A673 (cell line): Measurements from ENCODE around the gene SF3A2. TPM values are rescaled to one million over a fixed set of nuclear protein-coding genes. Genes with fewer than 3 reads are reported as not detected.
A peak's percentile ranks its signal among the peaks of the same experiment; 100 is the strongest.

Experiments
- Bru-seq: library from RNA; stranded (reverse); fragments of 400-500 nt; gene quantifications from one replicate; lab custom pipeline; 2021; lab: Mats Ljungman, UMichigan
- BruChase-seq, 2 experiments: library from RNA; stranded (reverse); fragments of 400-500 nt; gene quantifications; one replicate each; lab custom pipeline; 2021; lab: Mats Ljungman, UMichigan
- BruUV-seq: library from RNA; stranded (reverse); fragments of 400-500 nt; replicated peaks from 2 replicates; lab custom pipeline; 2021; lab: Mats Ljungman, UMichigan
- CTCF ChIA-PET: fragments of 300-600 bp; sonication (Branson Sonifier 250); formaldehyde crosslinking; loops from one replicate; lab custom pipeline; 2022; ENCODE audit warnings: antibody characterized with exemption; lab: Charles Lee
- POLR2A ChIA-PET: fragments of 300-600 bp; sonication (Branson Sonifier 250); formaldehyde crosslinking; loops from one replicate; lab custom pipeline; 2022; ENCODE audit warnings: antibody characterized with exemption; ENCODE audit not compliant: low non-redundant PET; lab: Charles Lee
- DNase-seq: peaks from one replicate; pipeline ENCODE4 v3.0.0-alpha.2; 2015; ENCODE audit warnings: low spot score
- H3K27ac ChIP-seq: fragments of 200-600 bp; sonication (generic); 2 replicates; pipeline ENCODE4 v1.5.1; 2016; ENCODE audit warnings: mixed run types, low read depth, mild to moderate bottlenecking, mixed read lengths, antibody characterized with exemption, low read length; ENCODE audit not compliant: poor library complexity, severe bottlenecking
- H3K27me3 ChIP-seq: fragments of 200-600 bp; sonication (generic); replicated peaks from 2 replicates; pipeline ENCODE4 v1.6.1; 2017; ENCODE audit warnings: mixed run types, low read depth, mild to moderate bottlenecking, mixed read lengths, antibody characterized with exemption, low read length; ENCODE audit not compliant: insufficient read depth, poor library complexity
- H3K36me3 ChIP-seq: fragments of 200-600 bp; sonication (generic); 2 replicates; pipeline ENCODE4 v1.6.1; 2016; ENCODE audit warnings: mixed run types, mild to moderate bottlenecking, mixed read lengths, antibody characterized with exemption, low read length; ENCODE audit not compliant: insufficient read depth, poor library complexity, severe bottlenecking
- H3K4me1 ChIP-seq: fragments of 200-600 bp; sonication (generic); 2 replicates; pipeline ENCODE4 v1.6.1; 2017; ENCODE audit warnings: mixed run types, mild to moderate bottlenecking, mixed read lengths, antibody characterized with exemption, low read length; ENCODE audit not compliant: insufficient read depth, poor library complexity, severe bottlenecking
- H3K4me3 ChIP-seq: fragments of 200-600 bp; sonication (generic); 2 replicates; pipeline ENCODE4 v1.5.1; 2016; ENCODE audit warnings: low read depth, mixed run types, mild to moderate bottlenecking, mixed read lengths, low read length; ENCODE audit not compliant: poor library complexity, severe bottlenecking
- H3K9me3 ChIP-seq: fragments of 200-600 bp; sonication (generic); 2 replicates; pipeline ENCODE4 v1.6.1; 2016; ENCODE audit warnings: mixed run types, low read depth, mild to moderate bottlenecking, mixed read lengths, antibody characterized with exemption, low read length; ENCODE audit not compliant: poor library complexity, severe bottlenecking
- EZH2 ChIP-seq: fragments of 200-600 bp; sonication (generic); IDR thresholded peaks from 2 replicates; pipeline ENCODE4 v1.6.1; 2017; ENCODE audit warnings: borderline replicate concordance, low read depth, mild to moderate bottlenecking, mixed read lengths, antibody characterized with exemption, low read length; ENCODE audit not compliant: poor library complexity, severe bottlenecking
- intact Hi-C: fragments of 100-400 bp; cut with micrococcal nuclease; formaldehyde crosslinking; loops from one replicate; pipeline ENCODE4 v1.10.0; 2022; ENCODE audit not compliant: unreplicated experiment
- long read RNA-seq: library from polyadenylated mRNA; stranded (forward); transcript quantifications from one replicate; pipeline ENCODE4 v2.0.0, GENCODE V29; 2022
- total RNA-seq: library from RNA; stranded (reverse); gene quantifications from 2 replicates; pipeline ENCODE4 v1.2.3, GENCODE V29; 2021
- TF ChIP-seq, protein P1 (sequence below): fragments of 300-800, 200-600 bp; sonication (generic); conservative IDR thresholded peaks from 2 replicates; pipeline ENCODE4 v1.5.1; 2017; ENCODE audit warnings: low read depth, mild to moderate bottlenecking, antibody characterized with exemption, low read length, moderate library complexity, mixed read lengths

The SF3A2 gene, protein sequence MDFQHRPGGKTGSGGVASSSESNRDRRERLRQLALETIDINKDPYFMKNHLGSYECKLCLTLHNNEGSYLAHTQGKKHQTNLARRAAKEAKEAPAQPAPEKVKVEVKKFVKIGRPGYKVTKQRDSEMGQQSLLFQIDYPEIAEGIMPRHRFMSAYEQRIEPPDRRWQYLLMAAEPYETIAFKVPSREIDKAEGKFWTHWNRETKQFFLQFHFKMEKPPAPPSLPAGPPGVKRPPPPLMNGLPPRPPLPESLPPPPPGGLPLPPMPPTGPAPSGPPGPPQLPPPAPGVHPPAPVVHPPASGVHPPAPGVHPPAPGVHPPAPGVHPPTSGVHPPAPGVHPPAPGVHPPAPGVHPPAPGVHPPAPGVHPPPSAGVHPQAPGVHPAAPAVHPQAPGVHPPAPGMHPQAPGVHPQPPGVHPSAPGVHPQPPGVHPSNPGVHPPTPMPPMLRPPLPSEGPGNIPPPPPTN
- 186 and 187 TPM in 2 replicates for total RNA-seq
- percentile 85 among the genes with signal in this experiment for Bru-seq, nascent RNA
- BruChase-seq, experiment 1, labeled RNA remaining after a 2-hour chase = percentile 80 among the genes with signal in this experiment
- percentile 93 among the genes with signal in this experiment for BruChase-seq, experiment 2, labeled RNA remaining after a 6-hour chase
- long read RNA-seq, transcript SF3A2-201 (9 exons, 1,963 nt) = major isoform, 242 of 288 reads
- long read RNA-seq, partial matches to known transcripts = 13 of 288 reads
- long read RNA-seq, other reads (novel, unspliced or antisense) = 30 of 288 reads

DNA sequence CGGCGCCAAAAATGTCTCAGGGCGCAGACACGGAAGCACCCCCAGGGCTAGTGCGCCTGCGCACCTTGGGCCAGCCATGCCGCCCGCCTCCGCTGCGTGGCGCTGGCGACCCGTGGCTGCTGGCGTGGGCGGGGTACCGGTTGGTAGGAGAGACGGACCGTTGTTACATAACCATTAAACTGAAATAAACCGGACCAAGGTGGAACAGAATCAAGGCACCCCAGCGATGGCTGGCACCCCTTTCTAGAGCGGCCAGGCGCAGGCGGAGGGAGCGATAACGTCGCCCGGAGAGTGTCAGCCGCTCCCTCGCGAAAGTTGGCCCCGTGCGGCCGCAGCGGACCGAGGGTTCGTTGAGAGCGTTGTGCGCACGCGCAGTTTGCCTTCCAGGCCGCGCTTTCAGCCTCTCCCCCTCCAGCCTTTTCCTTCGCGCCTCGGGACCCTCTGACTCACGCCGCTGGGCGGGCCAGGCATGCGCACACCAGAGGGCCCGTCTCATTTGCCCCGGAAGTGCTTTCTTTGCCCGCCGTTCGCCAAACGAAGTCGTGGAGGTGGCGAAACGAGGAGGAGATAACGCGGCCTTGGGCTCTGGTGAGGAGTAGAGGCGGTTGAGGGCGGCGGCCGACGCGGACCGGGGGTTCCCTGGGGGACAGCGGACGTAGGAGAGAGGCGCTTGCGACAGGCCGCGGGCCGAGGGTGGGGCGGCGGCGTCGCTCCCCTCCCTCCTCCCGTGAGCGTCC, at the start of gene SF3A2, which contains the start of gene PLEKHJ1:
Gene SF3A2 (plus strand): TSS at position 511 of the 737 bp plus-strand sequence. CDS start 6,595 bp downstream, outside the sequence.
Gene PLEKHJ1 (minus strand): TSS at position 16 of the 737 bp plus-strand sequence. CDS start 81 bp downstream, outside the sequence.
- H3K27ac ChIP-seq = peak within 1 kb of the TSS; percentile 88
- no peaks in the 10 kb centered on the region for H3K27me3 ChIP-seq
- peak within 1 kb of the TSS; percentile 96 for H3K4me3 ChIP-seq
- H3K36me3 ChIP-seq = peaks cover 40% of the 10 kb centered on the region
- POLR2A ChIA-PET = no interaction called here
- BruUV-seq = no TSS peak
- TF ChIP-seq, protein P1, sequence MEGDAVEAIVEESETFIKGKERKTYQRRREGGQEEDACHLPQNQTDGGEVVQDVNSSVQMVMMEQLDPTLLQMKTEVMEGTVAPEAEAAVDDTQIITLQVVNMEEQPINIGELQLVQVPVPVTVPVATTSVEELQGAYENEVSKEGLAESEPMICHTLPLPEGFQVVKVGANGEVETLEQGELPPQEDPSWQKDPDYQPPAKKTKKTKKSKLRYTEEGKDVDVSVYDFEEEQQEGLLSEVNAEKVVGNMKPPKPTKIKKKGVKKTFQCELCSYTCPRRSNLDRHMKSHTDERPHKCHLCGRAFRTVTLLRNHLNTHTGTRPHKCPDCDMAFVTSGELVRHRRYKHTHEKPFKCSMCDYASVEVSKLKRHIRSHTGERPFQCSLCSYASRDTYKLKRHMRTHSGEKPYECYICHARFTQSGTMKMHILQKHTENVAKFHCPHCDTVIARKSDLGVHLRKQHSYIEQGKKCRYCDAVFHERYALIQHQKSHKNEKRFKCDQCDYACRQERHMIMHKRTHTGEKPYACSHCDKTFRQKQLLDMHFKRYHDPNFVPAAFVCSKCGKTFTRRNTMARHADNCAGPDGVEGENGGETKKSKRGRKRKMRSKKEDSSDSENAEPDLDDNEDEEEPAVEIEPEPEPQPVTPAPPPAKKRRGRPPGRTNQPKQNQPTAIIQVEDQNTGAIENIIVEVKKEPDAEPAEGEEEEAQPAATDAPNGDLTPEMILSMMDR = peak; percentile 99
- no peak for TF ChIP-seq EZH2
- CTCF ChIA-PET = interaction anchor here (0.7 kb wide), 1 partner anchor 156 kb away, joined by 3 read pairs; no protein-coding TSS in a partner anchor
- no peaks in the 10 kb centered on the region for H3K9me3 ChIP-seq
- H3K4me1 ChIP-seq = peaks cover 39% of the 10 kb centered on the region
- intact Hi-C loops = loop anchor here (2.0 to 5.0 kb wide), 2 partner anchors 36 to 401 kb away; no protein-coding TSS in a partner anchor
- peak; percentile 99 for DNase-seq

DNA sequence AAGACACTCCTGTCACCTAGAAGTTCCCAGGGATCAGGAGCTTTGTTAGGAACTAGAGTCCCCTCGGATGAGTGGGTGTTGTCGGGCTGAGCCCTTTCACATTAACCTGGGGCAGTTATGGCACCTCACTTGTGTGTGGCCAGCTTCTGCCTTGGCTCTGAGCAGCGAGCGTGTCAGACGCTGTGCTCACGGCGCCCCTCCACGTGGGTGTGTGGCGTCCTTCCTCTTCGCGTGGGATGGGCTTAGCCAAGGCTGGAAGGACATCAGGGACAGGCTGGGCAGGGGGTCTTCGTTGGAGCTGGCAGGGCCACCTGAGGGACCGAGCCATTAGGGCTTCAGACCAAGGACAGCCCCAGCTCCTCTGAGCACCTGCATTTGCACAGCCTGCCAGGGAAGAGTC, 49.5 kb upstream of the SF3A2 start:
- DNase-seq = no peak
- Histone ChIP-seq H3K27ac (no peak overlapping the region), H3K4me3 (no peak overlapping the region), H3K4me1 (no peaks in the 10 kb centered on the region), H3K36me3 (peaks cover 51% of the 10 kb centered on the region), H3K27me3 (no peaks in the 10 kb centered on the region), H3K9me3 (no peaks in the 10 kb centered on the region)
- intact Hi-C loops = no loop called here
- TF ChIP-seq EZH2 = no peak
- TF ChIP-seq, protein P1 = no peak
- ChIA-PET POLR2A (no interaction called here), CTCF (no interaction called here)
- BruUV-seq = no TSS peak

DNA sequence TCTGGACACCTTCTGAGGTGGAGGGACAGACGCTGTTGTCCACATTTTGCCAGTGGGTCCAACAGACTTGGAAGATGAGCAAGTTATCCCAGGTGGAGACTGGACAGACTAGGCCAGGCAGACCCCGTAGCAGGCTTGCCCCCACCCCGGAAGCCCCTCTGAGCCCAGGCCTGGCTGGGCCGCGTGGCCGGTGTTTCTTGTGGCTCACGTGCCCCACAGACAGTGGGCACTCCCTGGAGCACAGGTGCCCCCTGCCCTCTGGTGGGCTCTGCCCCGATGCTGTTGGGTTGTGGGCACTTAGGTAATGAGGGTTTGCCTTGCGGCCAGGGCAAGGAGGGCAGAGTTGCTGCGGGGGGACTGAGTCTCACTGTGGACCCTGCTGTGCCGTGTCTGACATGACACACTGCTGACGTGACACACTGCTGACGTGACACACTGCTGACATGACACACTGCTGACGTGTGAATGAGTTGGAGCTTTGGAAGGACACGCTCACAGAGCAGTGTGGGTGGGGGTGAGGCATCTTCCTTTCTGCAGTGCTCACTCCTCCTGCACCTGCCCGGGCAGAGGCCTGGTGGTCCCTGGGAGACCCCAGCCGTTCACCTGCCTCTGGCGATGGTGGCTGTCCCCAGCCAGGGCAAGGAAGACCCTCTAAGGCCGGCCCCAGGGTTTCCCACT, 47.8 kb upstream of the SF3A2 start:
- no peaks in the 10 kb centered on the region for H3K4me1 ChIP-seq
- no peak overlapping the region for H3K4me3 ChIP-seq
- DNase-seq = no peak
- TF ChIP-seq EZH2 = no peak
- TF ChIP-seq, protein P1 = no peak
- CTCF ChIA-PET = no interaction called here
- no TSS peak for BruUV-seq
- POLR2A ChIA-PET = no interaction called here
- peaks cover 63% of the 10 kb centered on the region for H3K36me3 ChIP-seq
- no peaks in the 10 kb centered on the region for H3K9me3 ChIP-seq
- H3K27ac ChIP-seq = no peak overlapping the region
- intact Hi-C loops = no loop called here
- H3K27me3 ChIP-seq = no peaks in the 10 kb centered on the region
